ENCODE data around the gene ZNF727. TPM values are rescaled to one million over a fixed set of nuclear protein-coding genes. Genes with fewer than 3 reads are reported as not detected.

Gene ZNF727
- polyA plus RNA-seq, 1 donor (not counting 4 experiments of a cell fraction or from before 2014, with no cell fraction given) = 0.13 TPM

- FAIRE-seq = no peak
- no peaks in the 10 kb centered on the region for H4K20me1 ChIP-seq (ENCODE audit: control insufficient read depth, extremely low read depth, insufficient read depth, low read length)
- no peak overlapping the region for H3K4me3 ChIP-seq (ENCODE audit: control insufficient read depth in 2 of 3, extremely low read depth in 1 of 3, insufficient read depth in 2 of 3, low read depth in 1 of 3, low read length in 3 of 3)
- H3K4me2 ChIP-seq (ENCODE audit: control insufficient read depth, extremely low read depth, insufficient read depth, low read depth, low read length) = no peak overlapping the region
- H2AFZ ChIP-seq (ENCODE audit: control insufficient read depth, low read length) = no peak overlapping the region
- peaks cover 9% of the 10 kb centered on the region for H3K9me3 ChIP-seq (ENCODE audit: control insufficient read depth, low read depth, low read length)
- dilution Hi-C loops (cut with MboI; ENCODE audit: extremely low pct_ligation_motif_present, low sequenced_read_pairs) = no loop called here
- no peaks in the 10 kb centered on the region for H3K4me1 ChIP-seq (ENCODE audit: control insufficient read depth, extremely low read depth, insufficient read depth, low read length)
- no peaks in the 10 kb centered on the region for H3K79me2 ChIP-seq (ENCODE audit: control insufficient read depth, insufficient read depth, low read length)
- H3K9ac ChIP-seq (ENCODE audit: control insufficient read depth, extremely low read depth, insufficient read depth, low read length) = no peak overlapping the region
- H3K36me3 ChIP-seq (ENCODE audit: control insufficient read depth in 2 of 2, extremely low read depth in 1 of 2, insufficient read depth in 2 of 2, low read length in 2 of 2) = no peaks in the 10 kb centered on the region
- no peak for TF ChIP-seq EZH2 (IDR thresholded peaks at IDR 0.05; ENCODE audit: low read length)
- TF ChIP-seq CTCF (optimal IDR thresholded peaks at IDR 0.05 in 1 of 3, IDR thresholded peaks at IDR 0.05 in 1 of 3, conservative IDR thresholded peaks at IDR 0.05 in 1 of 3; ENCODE audit: extremely low read depth in 1 of 3, insufficient read depth in 2 of 3, low read length in 3 of 3) = no peak
- no peak overlapping the region for H3K27ac ChIP-seq (ENCODE audit: control insufficient read depth, insufficient read depth, low read length)
- DNase-seq (ENCODE audit: low read depth, low spot score) = no peak
- no peaks in the 10 kb centered on the region for H3K27me3 ChIP-seq (ENCODE audit: control insufficient read depth, extremely low read depth, insufficient read depth, low read length)
- H3K9me1 ChIP-seq (ENCODE audit: control insufficient read depth, extremely low read depth, insufficient read depth, low read length) = no peaks in the 10 kb centered on the region
Observed at GRCh38 chr7:64035388-64035787, 9.8 kb upstream of the ZNF727 start.

DNA sequence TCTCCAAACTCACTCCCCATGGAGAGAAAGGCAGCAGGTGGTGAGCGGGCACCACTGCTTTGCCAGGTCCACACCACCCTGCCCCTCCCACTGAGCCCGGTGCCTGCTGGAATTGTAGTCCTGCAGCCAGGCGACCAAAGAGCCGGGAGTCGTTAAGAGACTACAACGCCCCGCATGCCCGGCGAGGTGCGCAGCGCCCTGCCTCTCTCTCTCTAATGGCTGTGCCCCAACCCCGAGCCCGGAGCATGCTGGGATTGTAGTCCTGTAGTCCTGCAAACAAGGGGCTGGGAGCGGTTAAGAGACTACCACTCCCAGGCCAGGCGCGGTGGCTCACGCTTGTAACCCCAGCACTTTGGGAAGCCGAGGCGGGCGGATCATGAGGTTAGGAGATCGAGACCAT lies 8.1 kb upstream of the ZNF727 start:
- no peak overlapping the region for H3K27ac ChIP-seq (ENCODE audit: control insufficient read depth, insufficient read depth, low read length)
- no peaks in the 10 kb centered on the region for H3K9me1 ChIP-seq (ENCODE audit: control insufficient read depth, extremely low read depth, insufficient read depth, low read length)
- no peaks in the 10 kb centered on the region for H3K79me2 ChIP-seq (ENCODE audit: control insufficient read depth, insufficient read depth, low read length)
- H3K4me1 ChIP-seq (ENCODE audit: control insufficient read depth, extremely low read depth, insufficient read depth, low read length) = no peaks in the 10 kb centered on the region
- no peak overlapping the region for H3K4me2 ChIP-seq (ENCODE audit: control insufficient read depth, extremely low read depth, insufficient read depth, low read depth, low read length)
- H3K9ac ChIP-seq (ENCODE audit: control insufficient read depth, extremely low read depth, insufficient read depth, low read length) = no peak overlapping the region
- no peaks in the 10 kb centered on the region for H3K27me3 ChIP-seq (ENCODE audit: control insufficient read depth, extremely low read depth, insufficient read depth, low read length)
- no peak overlapping the region for H3K4me3 ChIP-seq (ENCODE audit: control insufficient read depth in 2 of 3, extremely low read depth in 1 of 3, insufficient read depth in 2 of 3, low read depth in 1 of 3, low read length in 3 of 3)
- no peak overlapping the region for H2AFZ ChIP-seq (ENCODE audit: control insufficient read depth, low read length)
- dilution Hi-C loops (cut with MboI; ENCODE audit: extremely low pct_ligation_motif_present, low sequenced_read_pairs) = no loop called here
- FAIRE-seq = no peak
- no peaks in the 10 kb centered on the region for H4K20me1 ChIP-seq (ENCODE audit: control insufficient read depth, extremely low read depth, insufficient read depth, low read length)
- peaks cover 10% of the 10 kb centered on the region for H3K9me3 ChIP-seq (ENCODE audit: control insufficient read depth, low read depth, low read length)
- H3K36me3 ChIP-seq (ENCODE audit: control insufficient read depth in 2 of 2, extremely low read depth in 1 of 2, insufficient read depth in 2 of 2, low read length in 2 of 2) = no peaks in the 10 kb centered on the region
- TF ChIP-seq CTCF (optimal IDR thresholded peaks at IDR 0.05 in 1 of 3, IDR thresholded peaks at IDR 0.05 in 1 of 3, conservative IDR thresholded peaks at IDR 0.05 in 1 of 3; ENCODE audit: extremely low read depth in 1 of 3, insufficient read depth in 2 of 3, low read length in 3 of 3) (no peak), EZH2 (IDR thresholded peaks at IDR 0.05; ENCODE audit: low read length) (no peak)
- DNase-seq (ENCODE audit: low read depth, low spot score) = no peak
